Naive thymus-derived CD4-positive, alpha-beta T cell (primary cell): Measurements from ENCODE around the gene SENP7. TPM values are rescaled to one million over a fixed set of nuclear protein-coding genes. Genes with fewer than 3 reads are reported as not detected.

ENCODE experiments used
- ATAC-seq: fragments of 150-1000 bp; cut with Tn5 transposase; 2 replicates; pipeline ENCODE4 v1.10.0; 2021; ENCODE audit warnings: mild to moderate bottlenecking, moderate library complexity
- CTCF ChIA-PET: fragments of 350-600 bp; sonication (Branson Sonifier 250); formaldehyde crosslinking; loops from one replicate; lab custom pipeline; 2021; ENCODE audit warnings: antibody characterized with exemption; lab: Charles Lee
- POLR2A ChIA-PET: fragments of 350-600 bp; sonication (Branson Sonifier 250); formaldehyde crosslinking; loops from one replicate; lab custom pipeline; 2021; ENCODE audit warnings: antibody characterized with exemption, inconsistent platforms; lab: Charles Lee
- DNase-seq, 9 donors: peaks; one replicate each; pipeline versions ENCODE4 v3.0.0 to v3.0.0-alpha.2; 2020 to 2022; ENCODE audit warnings: mixed read lengths in 1 of 9
- H3K27ac ChIP-seq: one replicate; pipeline ENCODE4 v1.7.0; 2013; ENCODE audit warnings: mild to moderate bottlenecking, low read depth, low read length, moderate library complexity
- H3K27me3 ChIP-seq, 2 donors: one replicate each; pipeline ENCODE4 v1.7.0; 2013; ENCODE audit warnings: low read length in 2 of 2, mild to moderate bottlenecking in 2 of 2, moderate library complexity in 2 of 2; ENCODE audit not compliant: control insufficient read depth in 2 of 2, insufficient read depth in 2 of 2
- H3K36me3 ChIP-seq, 3 experiments: 1 replicate in 2 of 3; 2 replicates in 1 of 3; pipeline ENCODE4 v1.7.0; 2013; ENCODE audit warnings: low read length in 3 of 3, mild to moderate bottlenecking in 3 of 3, moderate library complexity in 1 of 3; ENCODE audit not compliant: insufficient read depth in 3 of 3, control insufficient read depth in 2 of 3
- H3K4me1 ChIP-seq, 2 donors: one replicate each; pipeline ENCODE4 v1.7.0; 2013; ENCODE audit warnings: low read length in 2 of 2, mild to moderate bottlenecking in 2 of 2, moderate library complexity in 1 of 2; ENCODE audit not compliant: control insufficient read depth in 2 of 2, insufficient read depth in 2 of 2
- H3K4me3 ChIP-seq: 2 replicates; pipeline ENCODE4 v1.7.0; 2013; ENCODE audit warnings: mild to moderate bottlenecking, low read length
- H3K9me3 ChIP-seq, 3 experiments: 1 replicate in 2 of 3; 2 replicates in 1 of 3; pipeline ENCODE4 v1.7.0; 2013; ENCODE audit warnings: low read length in 3 of 3; ENCODE audit not compliant: control insufficient read depth in 2 of 3
- H3K27ac Mint-ChIP-seq, 9 donors: one replicate each; pipeline ENCODE4 v1.8.0; 2020 to 2022; ENCODE audit warnings: mixed read lengths in 9 of 9, mild to moderate bottlenecking in 8 of 9, moderate library complexity in 5 of 9, inconsistent platforms in 2 of 9
- H3K27me3 Mint-ChIP-seq, 5 donors: one replicate each; pipeline ENCODE4 v1.8.0; 2021 to 2022; ENCODE audit warnings: mixed read lengths in 5 of 5, mild to moderate bottlenecking in 1 of 5
- H3K36me3 Mint-ChIP-seq, 5 donors: one replicate each; pipeline ENCODE4 v1.8.0; 2020 to 2022; ENCODE audit warnings: mixed read lengths in 5 of 5, mild to moderate bottlenecking in 3 of 5, inconsistent platforms in 1 of 5
- H3K4me1 Mint-ChIP-seq, 7 donors: one replicate each; pipeline ENCODE4 v1.8.0; 2020 to 2022; ENCODE audit warnings: mixed read lengths in 7 of 7, mild to moderate bottlenecking in 3 of 7, inconsistent platforms in 1 of 7
- H3K4me3 Mint-ChIP-seq, 10 donors: one replicate each; pipeline ENCODE4 v1.8.0; 2020 to 2022; ENCODE audit warnings: mild to moderate bottlenecking in 10 of 10, mixed read lengths in 10 of 10, moderate library complexity in 6 of 10, inconsistent platforms in 2 of 10
- H3K9me3 Mint-ChIP-seq, 11 donors: one replicate each; pipeline ENCODE4 v1.8.0; 2020 to 2022; ENCODE audit warnings: mixed read lengths in 11 of 11, mild to moderate bottlenecking in 4 of 11, inconsistent platforms in 1 of 11, moderate library complexity in 1 of 11
- intact Hi-C, 2 donors: fragments of 100-400 bp; cut with micrococcal nuclease; formaldehyde crosslinking; loops; one replicate each; pipeline ENCODE4 v1.15.1; 2023
- polyA plus RNA-seq, 2 donors: library from polyadenylated mRNA; unstranded; fragments of 300-500 nt; fragmentation: Illumina TruSeq; gene quantifications; one replicate each; pipeline ENCODE4 v1.2.3, GENCODE V29; 2021
- total RNA-seq, 6 experiments: library from RNA in 5 of 6; stranded (reverse) in 5 of 6; gene quantifications; 1 replicate in 5 of 6; 2 replicates in 1 of 6; pipeline ENCODE4 v1.2.3 and lab custom pipeline; 2021 to 2026

Gene SENP7
- total and polyA plus RNA-seq, 7 experiments from 2014 or later: 14.0 to 79.0 (median 48.5) TPM

DNA sequence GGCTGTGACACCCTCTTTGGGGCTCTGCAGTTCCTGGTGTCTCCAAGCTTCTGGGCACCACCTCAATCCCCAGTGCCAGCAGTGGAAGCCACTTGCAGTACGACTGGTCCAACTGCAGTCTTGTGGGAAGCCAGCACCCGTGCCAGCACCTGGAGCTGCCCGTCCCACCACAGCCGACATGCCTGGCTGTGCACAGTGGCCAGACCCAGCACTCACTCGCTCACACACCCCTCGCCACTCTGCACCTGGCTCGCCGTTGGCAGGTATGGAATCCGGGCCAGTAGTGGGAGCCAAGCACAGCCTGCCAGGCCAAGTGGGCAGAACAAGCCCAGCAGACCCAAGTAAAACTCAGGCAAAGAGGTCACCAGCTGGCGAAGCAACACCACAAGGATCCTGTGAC lies 128.6 kb downstream of the SENP7 start:
- no peaks in the 10 kb centered on the region for H3K27me3 ChIP-seq
- H3K4me1 ChIP-seq: peaks cover 0 to 6% of the 10 kb centered on the region in 2 donors
- no peak overlapping the region for H3K27ac ChIP-seq
- H3K4me3 ChIP-seq: no peak overlapping the region
- Mint-ChIP-seq H3K27ac (peak overlapping the region in 4 of 9 donors; percentile 28 to 87 (median 54)), H3K36me3 (peaks cover 13 to 40% (median 37%) of the 10 kb centered on the region in 5 donors), H3K4me3 (no peak overlapping the region), H3K4me1 (peaks cover 29 to 84% (median 70%) of the 10 kb centered on the region in 7 donors), H3K27me3 (no peaks in the 10 kb centered on the region), H3K9me3 (peaks cover 0 to 18% (median 8%) of the 10 kb centered on the region in 11 donors)
- DNase-seq (no peak), ATAC-seq (no peak)
- intact Hi-C loops: loop anchor here (5.0 to 10.0 kb wide), 5 partner anchors 83 to 922 kb away; no protein-coding TSS in a partner anchor
- H3K36me3 ChIP-seq: peaks cover 0 to 11% (median 0%) of the 10 kb centered on the region in 3 experiments
- CTCF ChIA-PET: no interaction called here
- POLR2A ChIA-PET: no interaction called here
- H3K9me3 ChIP-seq: peaks cover 0 to 5% (median 0%) of the 10 kb centered on the region in 3 experiments

DNA sequence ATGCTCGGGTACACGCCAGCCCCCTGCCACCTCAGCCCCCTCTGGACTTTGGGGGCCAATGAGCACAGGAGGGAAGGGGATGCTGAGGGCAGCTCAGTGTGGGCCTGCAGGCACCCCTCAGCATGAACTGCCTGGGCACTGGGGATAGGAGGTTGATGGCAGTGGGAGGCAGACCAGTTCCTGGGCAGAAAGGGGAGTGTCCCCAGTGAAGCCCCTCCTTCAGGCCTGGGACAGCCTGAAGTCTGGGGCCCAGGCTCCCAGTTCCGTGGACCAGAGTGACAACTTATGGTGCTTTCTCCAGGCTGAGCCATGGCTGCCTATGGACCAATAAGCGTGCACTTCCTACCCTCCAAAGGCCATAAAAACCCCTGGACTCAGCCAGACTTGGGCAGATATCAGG lies 129.4 kb downstream of the SENP7 start:
- Histone ChIP-seq H3K4me1 (peaks cover 0 to 6% of the 10 kb centered on the region in 2 donors), H3K27ac (no peak overlapping the region), H3K4me3 (no peak overlapping the region), H3K9me3 (no peaks in the 10 kb centered on the region), H3K36me3 (peaks cover 0 to 11% (median 0%) of the 10 kb centered on the region in 3 experiments), H3K27me3 (no peaks in the 10 kb centered on the region)
- POLR2A ChIA-PET: no interaction called here
- Mint-ChIP-seq H3K36me3 (peaks cover 9 to 40% (median 29%) of the 10 kb centered on the region in 5 donors), H3K4me3 (no peak overlapping the region), H3K4me1 (peaks cover 33 to 87% (median 73%) of the 10 kb centered on the region in 7 donors), H3K27me3 (no peaks in the 10 kb centered on the region), H3K27ac (peak overlapping the region in 4 of 9 donors; percentile 44 to 78 (median 67)), H3K9me3 (peaks cover 0 to 10% (median under 1%) of the 10 kb centered on the region in 11 donors)
- CTCF ChIA-PET: no interaction called here
- intact Hi-C loops: loop anchor here (5.0 to 10.0 kb wide), 5 partner anchors 84 to 921 kb away; no protein-coding TSS in a partner anchor
- DNase-seq: no peak
- ATAC-seq: no peak

DNA sequence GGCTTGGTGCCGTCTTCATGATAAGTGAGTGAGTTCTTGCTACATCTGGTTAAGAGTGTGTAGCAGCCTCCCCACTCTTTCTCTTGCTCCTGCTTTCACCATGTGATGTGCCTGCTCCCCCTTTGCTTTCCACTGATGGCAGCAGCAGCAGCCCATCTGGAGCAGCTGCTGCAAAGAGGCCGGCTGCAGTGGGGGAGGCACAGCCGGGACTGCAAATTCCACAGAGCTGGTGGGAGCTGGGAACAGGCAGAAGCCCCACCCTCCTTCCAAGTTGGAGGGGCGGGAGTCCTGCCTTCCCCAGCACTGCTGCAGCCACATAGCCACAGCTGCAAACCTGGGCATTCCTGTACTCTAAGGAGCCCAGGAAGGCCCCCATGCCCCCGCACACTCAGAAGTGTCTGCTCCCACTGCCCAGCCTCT lies 129.8 kb downstream of the SENP7 start:
- H3K4me1 ChIP-seq: peaks cover 0 to 6% of the 10 kb centered on the region in 2 donors
- intact Hi-C loops: loop anchor here (5.0 to 10.0 kb wide), 5 partner anchors 84 to 921 kb away; no protein-coding TSS in a partner anchor
- Mint-ChIP-seq H3K27ac (peak overlapping the region in 4 of 9 donors; percentile 11 to 78 (median 34)), H3K4me3 (no peak overlapping the region), H3K36me3 (peaks cover 7 to 40% (median 24%) of the 10 kb centered on the region in 5 donors), H3K4me1 (peaks cover 36 to 89% (median 75%) of the 10 kb centered on the region in 7 donors), H3K27me3 (no peaks in the 10 kb centered on the region), H3K9me3 (peaks cover 0 to 5% (median 0%) of the 10 kb centered on the region in 11 donors)
- ATAC-seq: no peak
- ChIA-PET CTCF (interaction anchor here (0.7 to 1.8 kb wide), 2 partner anchors 160 to 313 kb away, joined by 3 to 5 read pairs; no protein-coding TSS in a partner anchor), POLR2A (no interaction called here)
- DNase-seq: no peak
- H3K27me3 ChIP-seq: no peaks in the 10 kb centered on the region
- H3K36me3 ChIP-seq: peaks cover 0 to 11% (median 0%) of the 10 kb centered on the region in 3 experiments
- no peak overlapping the region for H3K4me3 ChIP-seq
- H3K27ac ChIP-seq: no peak overlapping the region
- no peaks in the 10 kb centered on the region for H3K9me3 ChIP-seq

DNA sequence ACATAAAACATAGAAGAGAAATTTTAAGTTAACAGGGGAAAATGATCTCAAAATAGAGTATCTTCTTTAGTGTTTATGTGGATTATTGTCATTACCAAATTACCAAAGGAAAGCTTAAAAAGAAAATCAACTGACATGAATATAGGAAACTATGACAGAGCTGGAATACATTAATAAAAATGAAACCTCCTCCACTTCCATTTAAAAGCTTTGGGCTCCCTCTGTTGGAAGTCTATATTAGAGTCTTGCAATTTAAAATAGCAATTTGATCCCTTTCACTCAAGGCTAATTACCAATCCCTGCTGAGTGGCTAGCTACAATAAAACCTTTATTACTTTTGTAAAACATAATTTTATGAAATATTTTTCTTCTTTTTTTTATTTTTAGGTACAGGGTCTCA lies 131.2 kb downstream of the SENP7 start:
- H3K9me3 ChIP-seq: no peaks in the 10 kb centered on the region
- peaks cover 0 to 11% (median 0%) of the 10 kb centered on the region in 3 experiments for H3K36me3 ChIP-seq
- H3K4me1 Mint-ChIP-seq: peaks cover 31 to 89% (median 73%) of the 10 kb centered on the region in 7 donors
- H3K27ac Mint-ChIP-seq: peak overlapping the region in 1 of 9 donors; percentile 40
- POLR2A ChIA-PET: no interaction called here
- DNase-seq (peak in 6 of 9 donors; percentile 10 to 42 (median 24)), ATAC-seq (peak; percentile 69)
- no peaks in the 10 kb centered on the region for H3K4me1 ChIP-seq
- intact Hi-C loops: loop anchor here (1.0 to 10.0 kb wide), 7 partner anchors 85 to 920 kb away; partner anchors contain the start of gene TRMT10C (in 1 of the 2)
- no peak overlapping the region for H3K4me3 ChIP-seq
- H3K27me3 ChIP-seq: no peaks in the 10 kb centered on the region
- no peak overlapping the region for H3K4me3 Mint-ChIP-seq
- H3K27me3 Mint-ChIP-seq: no peaks in the 10 kb centered on the region
- H3K9me3 Mint-ChIP-seq: no peaks in the 10 kb centered on the region
- no peak overlapping the region for H3K27ac ChIP-seq
- H3K36me3 Mint-ChIP-seq: peaks cover 0 to 30% (median 17%) of the 10 kb centered on the region in 5 donors
- CTCF ChIA-PET: interaction anchor here (0.7 to 1.8 kb wide), 2 partner anchors 29 to 312 kb away, joined by 3 to 5 read pairs; no protein-coding TSS in a partner anchor

DNA sequence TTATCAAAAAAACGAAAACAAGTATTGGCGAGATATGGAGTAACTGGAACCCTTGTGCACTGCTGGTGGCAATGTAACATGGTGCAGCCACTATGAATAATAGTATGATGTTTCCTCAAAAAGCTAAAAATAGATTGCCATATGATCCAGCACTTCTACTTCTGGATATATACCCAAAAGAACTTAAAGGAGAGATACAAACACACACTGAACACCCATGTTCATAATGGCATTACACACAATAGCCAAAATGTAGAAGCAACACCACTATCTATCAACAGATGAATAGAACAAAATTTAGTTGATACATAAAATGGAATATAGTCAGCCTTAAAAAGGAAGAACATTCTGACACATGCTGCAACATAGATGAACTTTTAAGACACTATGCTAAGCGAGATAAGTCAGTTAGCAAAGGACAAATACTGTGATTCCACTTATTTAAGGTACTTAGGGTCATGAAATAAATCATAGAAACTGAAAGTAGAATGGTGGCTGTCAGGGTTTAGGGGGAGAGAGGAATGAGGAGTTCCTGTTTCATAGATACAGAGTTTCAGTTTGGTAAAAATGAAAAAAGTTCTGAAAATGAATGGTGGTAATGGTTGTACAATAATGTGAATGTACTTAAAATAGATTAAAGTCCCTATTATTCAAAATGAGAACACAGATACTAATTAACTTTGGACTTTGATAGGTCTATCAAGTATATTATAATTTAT lies 133.2 kb downstream of the SENP7 start:
- Mint-ChIP-seq H3K27me3 (no peaks in the 10 kb centered on the region), H3K9me3 (no peaks in the 10 kb centered on the region), H3K4me1 (peaks cover 26 to 84% (median 70%) of the 10 kb centered on the region in 7 donors), H3K27ac (peak overlapping the region; percentile 11 to 73 (median 45)), H3K36me3 (peaks cover 0 to 20% (median 8%) of the 10 kb centered on the region in 5 donors), H3K4me3 (peak overlapping the region in 9 of 10 donors; percentile 4 to 84 (median 69))
- Histone ChIP-seq H3K9me3 (no peaks in the 10 kb centered on the region), H3K27me3 (no peaks in the 10 kb centered on the region), H3K4me3 (no peak overlapping the region), H3K27ac (peak overlapping the region; percentile 33), H3K4me1 (no peaks in the 10 kb centered on the region), H3K36me3 (peaks cover 0 to 11% (median 0%) of the 10 kb centered on the region in 3 experiments)
- ChIA-PET CTCF (no interaction called here), POLR2A (no interaction called here)
- DNase-seq (peak in 5 of 9 donors; percentile 5 to 37 (median 11)), ATAC-seq (peak; percentile 75)
- intact Hi-C loops: loop anchor here (1.0 to 10.0 kb wide), 7 partner anchors 87 to 918 kb away; partner anchors contain the start of gene TRMT10C (in 1 of the 2)

DNA sequence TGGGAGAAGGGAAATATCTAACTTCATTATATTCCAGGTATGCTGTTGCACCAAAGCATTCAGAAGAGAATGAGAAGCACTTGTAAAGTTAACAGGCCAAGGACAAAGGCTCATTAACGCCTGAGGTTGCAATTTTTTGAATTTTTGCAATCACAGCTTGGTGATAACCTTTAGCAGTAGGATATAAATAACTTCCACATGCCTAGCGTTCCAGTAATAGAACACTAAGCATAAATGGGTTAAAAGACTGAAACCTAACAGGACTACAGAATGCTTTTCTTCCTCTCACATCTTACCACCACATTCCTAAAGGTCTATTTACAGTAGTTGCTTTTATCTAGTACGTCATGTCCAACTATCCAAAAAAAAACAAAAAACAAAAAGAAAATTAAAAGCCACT lies 135.2 kb downstream of the SENP7 start:
- no peak for DNase-seq
- Mint-ChIP-seq H3K4me1 (peaks cover 29 to 82% (median 67%) of the 10 kb centered on the region in 7 donors), H3K36me3 (peaks cover 0 to 21% (median 7%) of the 10 kb centered on the region in 5 donors), H3K27me3 (no peaks in the 10 kb centered on the region), H3K4me3 (no peak overlapping the region), H3K27ac (peak overlapping the region in 3 of 9 donors; percentile 45 to 72 (median 53)), H3K9me3 (no peaks in the 10 kb centered on the region)
- Histone ChIP-seq H3K36me3 (peaks cover 0 to 5% (median 0%) of the 10 kb centered on the region in 3 experiments), H3K27ac (no peak overlapping the region), H3K27me3 (no peaks in the 10 kb centered on the region), H3K9me3 (no peaks in the 10 kb centered on the region), H3K4me1 (no peaks in the 10 kb centered on the region), H3K4me3 (no peak overlapping the region)
- intact Hi-C loops: no loop called here
- POLR2A ChIA-PET: no interaction called here
- CTCF ChIA-PET: no interaction called here
- no peak for ATAC-seq
